GM19193 (cell line): ENCODE measurements around the gene LRRC70.

ENCODE experiments used
- POLR2A ChIP-seq: IDR thresholded peaks from 4 replicates; pipeline ENCODE4 v1.6.1; 2011; ENCODE audit not compliant: insufficient read depth, insufficient read length; ENCODE audit errors: extremely low read depth

The LRRC70 gene

GRCh38 chr5:62592558-62592957 is 13.9 kb downstream of the LRRC70 start:
- no peak for TF ChIP-seq POLR2A

GRCh38 chr5:62593331-62593730 is 14.7 kb downstream of the LRRC70 start:
- TF ChIP-seq POLR2A, result no peak

GRCh38 chr5:62594364-62594984 is 15.9 kb downstream of the LRRC70 start:
- TF ChIP-seq POLR2A, result no peak

- no peak for TF ChIP-seq POLR2A
Measured at GRCh38 chr5:62596096-62596495, 17.5 kb downstream of the LRRC70 start.

- no peak for TF ChIP-seq POLR2A
Measured at GRCh38 chr5:62596691-62597090, 18.1 kb downstream of the LRRC70 start.

- TF ChIP-seq POLR2A, result no peak
Measured at GRCh38 chr5:62597314-62597713, 18.7 kb downstream of the LRRC70 start.

GRCh38 chr5:62600560-62601252 is 22.1 kb downstream of the LRRC70 start:
- no peak for TF ChIP-seq POLR2A

- no peak for TF ChIP-seq POLR2A
Measured at GRCh38 chr5:62603934-62604333, 25.3 kb downstream of the LRRC70 start.

- no peak for TF ChIP-seq POLR2A
Measured at GRCh38 chr5:62605638-62606037, 27.0 kb downstream of the LRRC70 start.

GRCh38 chr5:62606878-62607277 is 28.3 kb downstream of the LRRC70 start:
- no peak for TF ChIP-seq POLR2A

- TF ChIP-seq POLR2A, result no peak
Measured at GRCh38 chr5:62607615-62608014, 29.0 kb downstream of the LRRC70 start.

- TF ChIP-seq POLR2A, result no peak
Measured at GRCh38 chr5:62608529-62609511, 30.2 kb downstream of the LRRC70 start.

GRCh38 chr5:62614355-62614754 is 35.7 kb downstream of the LRRC70 start:
- TF ChIP-seq POLR2A, result no peak

GRCh38 chr5:62616615-62617277 is 38.1 kb downstream of the LRRC70 start:
- no peak for TF ChIP-seq POLR2A

GRCh38 chr5:62617943-62618342 is 39.3 kb downstream of the LRRC70 start:
- TF ChIP-seq POLR2A, result no peak
